Neural cell (in vitro differentiated cells): ENCODE results near the gene TENM3.

ENCODE experiments used
- EP300 ChIP-seq: fragments of 450-650 bp; conservative IDR thresholded peaks from 2 replicates; pipeline ENCODE4 v1.6.1; 2014; ENCODE audit warnings: antibody characterized with exemption, mild to moderate bottlenecking, moderate library complexity; ENCODE audit not compliant: poor library complexity, severe bottlenecking
- POLR2AphosphoS5 ChIP-seq: IDR thresholded peaks from 2 replicates; pipeline ENCODE4 v1.6.1; 2012
- TF ChIP-seq, protein P1 (sequence below): fragments of 450-650 bp; IDR thresholded peaks from 2 replicates; pipeline ENCODE4 v1.5.1; 2014; ENCODE audit warnings: antibody characterized with exemption, mild to moderate bottlenecking, moderate library complexity; ENCODE audit not compliant: poor library complexity, severe bottlenecking

DNA sequence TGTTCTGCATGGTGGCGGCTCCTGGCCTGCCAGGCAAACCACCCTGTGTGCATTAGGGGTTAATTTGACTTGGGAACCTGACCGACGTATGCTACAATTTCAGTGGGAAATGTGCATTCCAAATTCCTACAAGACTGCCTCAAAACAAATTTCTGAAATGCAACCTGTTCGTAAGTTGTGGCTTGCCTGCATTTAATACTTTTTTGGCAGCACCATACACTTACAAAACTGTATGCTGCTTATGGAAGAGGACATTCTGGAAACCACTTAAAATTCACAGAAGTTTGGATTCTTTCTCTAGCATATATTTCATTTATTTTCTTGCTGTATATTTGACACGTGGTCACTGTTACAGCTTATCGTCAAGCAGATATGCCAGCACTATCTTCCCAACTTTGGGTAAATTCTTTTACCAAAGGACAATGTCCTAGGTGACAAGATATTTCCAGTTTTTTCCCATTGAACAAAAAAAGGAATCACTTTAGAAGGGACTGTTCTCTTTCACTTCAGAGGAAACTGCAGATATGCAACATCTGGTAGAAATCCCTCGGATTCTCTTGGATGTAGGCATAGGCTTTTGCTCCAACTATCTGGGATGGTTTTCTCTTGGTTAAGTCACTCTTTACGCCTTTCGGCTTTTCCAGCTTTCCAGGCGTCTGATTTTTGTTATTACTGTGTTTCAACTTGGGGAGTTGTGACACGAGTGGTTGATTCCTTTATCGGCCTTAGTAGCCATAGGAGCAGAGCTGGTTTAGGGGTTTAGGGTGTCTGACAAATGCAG, 9.7 kb upstream of the TENM3 start:
- TF ChIP-seq, protein P1, sequence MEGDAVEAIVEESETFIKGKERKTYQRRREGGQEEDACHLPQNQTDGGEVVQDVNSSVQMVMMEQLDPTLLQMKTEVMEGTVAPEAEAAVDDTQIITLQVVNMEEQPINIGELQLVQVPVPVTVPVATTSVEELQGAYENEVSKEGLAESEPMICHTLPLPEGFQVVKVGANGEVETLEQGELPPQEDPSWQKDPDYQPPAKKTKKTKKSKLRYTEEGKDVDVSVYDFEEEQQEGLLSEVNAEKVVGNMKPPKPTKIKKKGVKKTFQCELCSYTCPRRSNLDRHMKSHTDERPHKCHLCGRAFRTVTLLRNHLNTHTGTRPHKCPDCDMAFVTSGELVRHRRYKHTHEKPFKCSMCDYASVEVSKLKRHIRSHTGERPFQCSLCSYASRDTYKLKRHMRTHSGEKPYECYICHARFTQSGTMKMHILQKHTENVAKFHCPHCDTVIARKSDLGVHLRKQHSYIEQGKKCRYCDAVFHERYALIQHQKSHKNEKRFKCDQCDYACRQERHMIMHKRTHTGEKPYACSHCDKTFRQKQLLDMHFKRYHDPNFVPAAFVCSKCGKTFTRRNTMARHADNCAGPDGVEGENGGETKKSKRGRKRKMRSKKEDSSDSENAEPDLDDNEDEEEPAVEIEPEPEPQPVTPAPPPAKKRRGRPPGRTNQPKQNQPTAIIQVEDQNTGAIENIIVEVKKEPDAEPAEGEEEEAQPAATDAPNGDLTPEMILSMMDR, result no peak
- TF ChIP-seq POLR2AphosphoS5, result no peak
- TF ChIP-seq EP300, result no peak
